Body of pancreas (tissue), 4 donors: ENCODE data around the gene PDE1A.

Source experiments
- POLR2A ChIP-seq, 3 donors: fragments of 450-650 bp; IDR thresholded peaks; one replicate each; pipeline ENCODE4 v1.6.1; 2016; ENCODE audit warnings: antibody characterized with exemption in 3 of 3, mild to moderate bottlenecking in 2 of 3
- TF ChIP-seq, protein P1 (sequence below), 7 experiments: fragments of 450-650 bp in 4 of 7; fragments of 200-600 bp in 3 of 7; sonication (generic) in 3 of 7; IDR thresholded peaks; one replicate each; pipeline ENCODE4 v1.5.1; 2016 to 2019; ENCODE audit warnings: antibody characterized with exemption in 7 of 7

GRCh38 chr2:182463760-182464159 lies 36.9 kb upstream of the PDE1A start:
- TF ChIP-seq, protein P1, sequence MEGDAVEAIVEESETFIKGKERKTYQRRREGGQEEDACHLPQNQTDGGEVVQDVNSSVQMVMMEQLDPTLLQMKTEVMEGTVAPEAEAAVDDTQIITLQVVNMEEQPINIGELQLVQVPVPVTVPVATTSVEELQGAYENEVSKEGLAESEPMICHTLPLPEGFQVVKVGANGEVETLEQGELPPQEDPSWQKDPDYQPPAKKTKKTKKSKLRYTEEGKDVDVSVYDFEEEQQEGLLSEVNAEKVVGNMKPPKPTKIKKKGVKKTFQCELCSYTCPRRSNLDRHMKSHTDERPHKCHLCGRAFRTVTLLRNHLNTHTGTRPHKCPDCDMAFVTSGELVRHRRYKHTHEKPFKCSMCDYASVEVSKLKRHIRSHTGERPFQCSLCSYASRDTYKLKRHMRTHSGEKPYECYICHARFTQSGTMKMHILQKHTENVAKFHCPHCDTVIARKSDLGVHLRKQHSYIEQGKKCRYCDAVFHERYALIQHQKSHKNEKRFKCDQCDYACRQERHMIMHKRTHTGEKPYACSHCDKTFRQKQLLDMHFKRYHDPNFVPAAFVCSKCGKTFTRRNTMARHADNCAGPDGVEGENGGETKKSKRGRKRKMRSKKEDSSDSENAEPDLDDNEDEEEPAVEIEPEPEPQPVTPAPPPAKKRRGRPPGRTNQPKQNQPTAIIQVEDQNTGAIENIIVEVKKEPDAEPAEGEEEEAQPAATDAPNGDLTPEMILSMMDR (IDR thresholded peaks at IDR 0.05), result no peak
- no peak for TF ChIP-seq POLR2A (IDR thresholded peaks at IDR 0.05)
